VCaP (cell line): Measurements from ENCODE around the gene TNS3.
A peak's percentile ranks its signal among the peaks of the same experiment; 100 is the strongest.

Experiments
- H3K27ac ChIP-seq: fragments of 450-650 bp; 2 replicates; pipeline ENCODE4 v1.5.1; 2017
- TF ChIP-seq, protein P1 (sequence below): fragments of 450-650 bp; conservative IDR thresholded peaks from 2 replicates; pipeline ENCODE4 v1.5.1; 2017; ENCODE audit warnings: mild to moderate bottlenecking, moderate library complexity

The TNS3 gene

DNA sequence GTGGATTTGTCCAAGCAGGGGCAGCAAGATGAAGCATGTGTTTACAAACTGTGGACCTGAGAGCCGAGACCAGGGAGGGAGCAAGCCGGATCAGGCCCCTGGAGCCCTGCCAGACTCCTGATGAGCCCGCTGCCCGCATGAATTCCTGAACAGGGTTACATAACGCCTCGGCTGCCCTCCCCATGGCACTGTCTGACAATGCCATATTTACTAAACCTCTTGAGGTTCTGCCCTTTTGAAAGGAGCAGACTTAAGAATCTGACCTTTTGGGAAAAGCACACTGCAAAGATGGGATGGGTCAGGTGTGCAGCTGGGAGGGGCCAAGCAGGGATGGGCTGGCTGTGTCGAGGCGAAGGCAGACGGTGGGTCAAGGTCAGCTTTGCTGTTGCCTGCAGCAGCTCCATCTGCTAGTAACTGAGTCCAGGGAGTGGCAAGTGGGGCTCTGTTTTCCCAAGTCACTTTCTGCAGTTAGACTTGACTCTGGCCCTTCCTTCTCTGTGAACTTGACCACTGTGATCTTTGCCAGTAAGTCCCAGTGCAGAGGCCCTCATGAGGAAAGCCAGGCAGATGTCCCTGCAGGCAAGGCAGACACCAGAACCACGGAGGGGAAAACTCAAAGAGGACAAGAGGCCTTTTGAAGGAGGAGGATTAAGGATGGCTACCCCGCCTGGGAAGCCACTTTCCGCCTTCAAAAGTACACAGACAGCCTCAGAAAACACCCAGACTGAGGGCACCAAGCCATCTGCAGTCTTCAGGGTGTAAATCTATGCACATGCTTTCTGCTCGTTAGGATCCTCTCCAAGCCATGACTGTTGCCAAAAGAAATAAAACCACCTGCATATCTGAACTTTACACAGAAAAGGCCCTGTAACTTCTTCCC, 175.8 kb downstream of the TNS3 start:
- TF ChIP-seq, protein P1, sequence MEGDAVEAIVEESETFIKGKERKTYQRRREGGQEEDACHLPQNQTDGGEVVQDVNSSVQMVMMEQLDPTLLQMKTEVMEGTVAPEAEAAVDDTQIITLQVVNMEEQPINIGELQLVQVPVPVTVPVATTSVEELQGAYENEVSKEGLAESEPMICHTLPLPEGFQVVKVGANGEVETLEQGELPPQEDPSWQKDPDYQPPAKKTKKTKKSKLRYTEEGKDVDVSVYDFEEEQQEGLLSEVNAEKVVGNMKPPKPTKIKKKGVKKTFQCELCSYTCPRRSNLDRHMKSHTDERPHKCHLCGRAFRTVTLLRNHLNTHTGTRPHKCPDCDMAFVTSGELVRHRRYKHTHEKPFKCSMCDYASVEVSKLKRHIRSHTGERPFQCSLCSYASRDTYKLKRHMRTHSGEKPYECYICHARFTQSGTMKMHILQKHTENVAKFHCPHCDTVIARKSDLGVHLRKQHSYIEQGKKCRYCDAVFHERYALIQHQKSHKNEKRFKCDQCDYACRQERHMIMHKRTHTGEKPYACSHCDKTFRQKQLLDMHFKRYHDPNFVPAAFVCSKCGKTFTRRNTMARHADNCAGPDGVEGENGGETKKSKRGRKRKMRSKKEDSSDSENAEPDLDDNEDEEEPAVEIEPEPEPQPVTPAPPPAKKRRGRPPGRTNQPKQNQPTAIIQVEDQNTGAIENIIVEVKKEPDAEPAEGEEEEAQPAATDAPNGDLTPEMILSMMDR = no peak
- H3K27ac ChIP-seq = peak overlapping the region; percentile 88

GRCh38 chr7:47405286-47405904, 176.5 kb downstream of the TNS3 start:
- TF ChIP-seq, protein P1 = no peak
- H3K27ac ChIP-seq = peak overlapping the region; percentile 88

GRCh38 chr7:47404010-47404409, 177.9 kb downstream of the TNS3 start:
- H3K27ac ChIP-seq = no peak overlapping the region
- TF ChIP-seq, protein P1 = no peak

- H3K27ac ChIP-seq = no peak overlapping the region; the same call in 1 of the 2 replicates
Observed at GRCh38 chr7:47402941-47403866, 178.7 kb downstream of the TNS3 start.

GRCh38 chr7:47401611-47402570, 180.0 kb downstream of the TNS3 start:
- no peak overlapping the region for H3K27ac ChIP-seq

More at GRCh38 chr7:47402941-47403866, 178.7 kb downstream of the TNS3 start:
- TF ChIP-seq, protein P1 = no peak

GRCh38 chr7:47400741-47401206, 181.1 kb downstream of the TNS3 start:
- no peak overlapping the region for H3K27ac ChIP-seq
- TF ChIP-seq, protein P1 = no peak

More at GRCh38 chr7:47401611-47402570, 180.0 kb downstream of the TNS3 start:
- TF ChIP-seq, protein P1 = no peak
